ENCODE results near the gene OTUB2. TPM values are rescaled to one million over a fixed set of nuclear protein-coding genes. Genes with fewer than 3 reads are reported as not detected.

Gene OTUB2
- 1.4 and 2.6 TPM in 2 replicates for total RNA-seq

GRCh38 chr14:94026173-94026888, at the start of gene OTUB2:
Gene OTUB2 (plus strand): TSS chr14:94026340. CDS start chr14:94026538, 198 bp downstream.

GRCh38 chr14:93976477-93977057, 49.6 kb upstream of the OTUB2 start, which contains the start of gene ASB2:
Gene ASB2 (minus strand): TSS chr14:93976570. CDS start chr14:93964539, 12,031 bp downstream.

GRCh38 chr14:93997082-93997481, 29.1 kb upstream of the OTUB2 start, which contains the start of gene CCDC197:
Gene CCDC197 (plus strand): TSS chr14:93997301. CDS start chr14:93998132, 831 bp downstream.

DNA sequence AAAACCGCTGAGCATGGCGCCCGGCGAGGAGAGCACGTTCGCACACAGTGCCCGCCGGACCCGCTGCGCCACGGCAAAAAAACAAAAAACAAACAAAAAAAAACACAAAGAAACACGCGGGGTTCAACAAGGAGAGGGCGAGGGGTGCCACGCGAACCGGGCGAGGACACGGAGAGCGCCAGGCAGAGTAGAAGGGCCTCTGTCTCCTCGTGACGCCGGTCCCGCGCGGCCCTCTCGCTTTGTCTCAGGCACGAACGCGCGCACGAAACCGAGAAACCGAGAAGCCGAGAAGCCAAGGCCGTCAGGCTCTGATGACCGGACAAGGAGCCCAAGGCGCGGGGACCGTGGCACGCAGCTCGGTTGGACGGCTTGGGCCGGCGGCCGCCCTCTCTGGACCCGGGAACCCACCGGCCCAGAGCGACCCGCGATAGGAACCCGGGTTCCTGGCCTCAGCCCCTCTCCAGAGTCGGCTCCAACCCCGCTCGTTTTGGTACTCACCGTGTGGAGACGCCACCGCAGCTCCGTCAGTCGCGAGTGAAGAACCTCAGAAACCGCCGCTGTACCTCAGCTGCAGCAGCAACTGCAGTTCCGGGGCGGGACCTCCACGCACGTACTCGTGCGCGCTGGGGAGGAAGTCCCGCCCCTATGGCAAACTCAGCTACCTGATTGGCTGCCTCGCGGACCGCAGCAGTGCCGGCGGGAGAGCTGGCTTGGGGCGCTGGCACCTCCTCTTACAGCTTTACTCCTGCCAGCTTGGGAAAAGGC, 54.7 kb downstream of the OTUB2 start, which contains the start of the genes DDX24 and IFI27L1:
Gene DDX24, minus strand, starts transcription at position 582 of the 765 bp plus-strand sequence. CDS start 1,460 bp downstream, outside the sequence.
Gene IFI27L1, plus strand, starts transcription at position 690 of the 765 bp plus-strand sequence. CDS start 15,628 bp downstream, outside the sequence.

Other genes starting within 250 kb of the OTUB2 start
- gene PRIMA1, start 237.9 kb upstream of the OTUB2 start, total RNA-seq = not detected in 2 replicates
- gene FAM181A, start 99.0 kb upstream of the OTUB2 start, total RNA-seq = not detected in 2 replicates
- not detected in 2 replicates for gene ASB2, start 49.8 kb upstream of the OTUB2 start, total RNA-seq
- gene CCDC197, start 29.0 kb upstream of the OTUB2 start, total RNA-seq = not detected in 2 replicates
- gene DDX24, start 54.9 kb downstream of the OTUB2 start, total RNA-seq = 67.3 and 80.3 TPM in 2 replicates
- gene IFI27L1, start 55.0 kb downstream of the OTUB2 start, total RNA-seq = 10.8 and 12.5 TPM in 2 replicates
- 4.9 and 7.4 TPM in 2 replicates for gene IFI27, start 84.4 kb downstream of the OTUB2 start, total RNA-seq
- gene IFI27L2, start 103.3 kb downstream of the OTUB2 start, total RNA-seq = 150 and 179 TPM in 2 replicates
- 0.12 and 0.26 TPM in 2 replicates for gene PPP4R4, start 148.0 kb downstream of the OTUB2 start, total RNA-seq

All from pericardium fibroblast (primary cell).